Neural progenitor cell (in vitro differentiated cells): ENCODE measurements around the gene ERC1.

Experiments used
- CTCF ChIP-seq: fragments of 200-600 bp; sonication (generic); IDR thresholded peaks from 2 replicates; pipeline ENCODE4 v1.5.1; 2017; ENCODE audit warnings: antibody characterized with exemption, mild to moderate bottlenecking
- EZH2 ChIP-seq: fragments of 200-600 bp; sonication (generic); IDR thresholded peaks from 2 replicates; pipeline ENCODE4 v1.6.1; 2017; ENCODE audit warnings: antibody characterized with exemption, mild to moderate bottlenecking, moderate library complexity
- EZH2phosphoT487 ChIP-seq: fragments of 200-600 bp; sonication (generic); IDR thresholded peaks from 2 replicates; pipeline ENCODE4 v1.6.1; 2017; ENCODE audit warnings: antibody characterized with exemption

GRCh38 chr12:1030779-1031178 is 39.8 kb downstream of the ERC1 start:
- TF ChIP-seq CTCF = no peak
- no peak for TF ChIP-seq EZH2phosphoT487
- no peak for TF ChIP-seq EZH2
